Neural crest cell (in vitro differentiated cells): ENCODE measurements around the gene IGF2BP2. TPM values are rescaled to one million over a fixed set of nuclear protein-coding genes. Genes with fewer than 3 reads are reported as not detected.
"Not testable (repeated sequence)": the region's sequence is repeated elsewhere in the genome, so short reads cannot be mapped to it uniquely, and the experiment has no call there.

Source experiments
- DNase-seq: peaks from one replicate; pipeline ENCODE4 v3.0.0; 2021; ENCODE audit warnings: low read depth, mixed read lengths, low spot score
- H3K27ac Mint-ChIP-seq: one replicate; pipeline ENCODE4 v1.8.0; 2021; ENCODE audit warnings: mild to moderate bottlenecking, mixed read lengths; ENCODE audit not compliant: unreplicated experiment
- H3K27me3 Mint-ChIP-seq: 2 replicates; pipeline ENCODE4 v1.8.0; 2021; ENCODE audit warnings: low read depth, mild to moderate bottlenecking, mixed read lengths
- H3K36me3 Mint-ChIP-seq: 2 replicates; pipeline ENCODE4 v1.8.0; 2021; ENCODE audit warnings: low read depth, mild to moderate bottlenecking, mixed read lengths
- H3K4me1 Mint-ChIP-seq: 2 replicates; pipeline ENCODE4 v1.8.0; 2021; ENCODE audit warnings: mixed read lengths
- H3K4me3 Mint-ChIP-seq: one replicate; pipeline ENCODE4 v1.8.0; 2021; ENCODE audit warnings: mild to moderate bottlenecking, mixed read lengths
- H3K9me3 Mint-ChIP-seq: 2 replicates; pipeline ENCODE4 v1.8.0; 2021; ENCODE audit warnings: mixed read lengths
- total RNA-seq: library from RNA; stranded (reverse); gene quantifications from 2 replicates; pipeline ENCODE4 v1.2.1, GENCODE V29; 2021
- TF ChIP-seq, protein P1 (sequence below): fragments of 200-600 bp; sonication (generic); conservative IDR thresholded peaks from 2 replicates; pipeline ENCODE4 v1.5.0; 2021; ENCODE audit warnings: antibody characterized with exemption, mild to moderate bottlenecking

Gene IGF2BP2
- total RNA-seq, 1 donor from 2014 or later, result 141 TPM

DNA sequence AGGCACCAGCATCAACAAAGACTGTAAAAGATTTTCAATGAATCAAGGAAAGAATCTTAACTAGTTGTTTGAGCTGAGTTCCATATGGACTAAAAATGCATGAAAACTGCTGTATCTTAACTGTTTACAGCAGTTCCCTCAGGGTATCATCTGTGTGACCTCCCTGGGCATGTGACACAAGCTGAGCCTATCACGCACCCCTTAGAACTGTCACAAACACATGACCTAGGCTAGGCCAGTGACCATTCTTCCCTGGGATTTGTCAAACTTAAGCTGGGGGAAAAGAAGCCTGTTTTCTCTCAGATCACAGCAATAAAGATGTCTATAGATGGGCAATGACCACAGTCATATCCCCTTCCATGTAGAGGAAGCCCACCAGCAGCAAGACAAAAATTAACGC, 35.7 kb downstream of the IGF2BP2 start:
- Mint-ChIP-seq H3K4me1 (peaks cover 49% of the 10 kb centered on the region), H3K27ac (no peak overlapping the region), H3K36me3 (peaks cover 3% of the 10 kb centered on the region)

GRCh38 chr3:185788292-185788691, 36.5 kb downstream of the IGF2BP2 start:
- TF ChIP-seq, protein P1, sequence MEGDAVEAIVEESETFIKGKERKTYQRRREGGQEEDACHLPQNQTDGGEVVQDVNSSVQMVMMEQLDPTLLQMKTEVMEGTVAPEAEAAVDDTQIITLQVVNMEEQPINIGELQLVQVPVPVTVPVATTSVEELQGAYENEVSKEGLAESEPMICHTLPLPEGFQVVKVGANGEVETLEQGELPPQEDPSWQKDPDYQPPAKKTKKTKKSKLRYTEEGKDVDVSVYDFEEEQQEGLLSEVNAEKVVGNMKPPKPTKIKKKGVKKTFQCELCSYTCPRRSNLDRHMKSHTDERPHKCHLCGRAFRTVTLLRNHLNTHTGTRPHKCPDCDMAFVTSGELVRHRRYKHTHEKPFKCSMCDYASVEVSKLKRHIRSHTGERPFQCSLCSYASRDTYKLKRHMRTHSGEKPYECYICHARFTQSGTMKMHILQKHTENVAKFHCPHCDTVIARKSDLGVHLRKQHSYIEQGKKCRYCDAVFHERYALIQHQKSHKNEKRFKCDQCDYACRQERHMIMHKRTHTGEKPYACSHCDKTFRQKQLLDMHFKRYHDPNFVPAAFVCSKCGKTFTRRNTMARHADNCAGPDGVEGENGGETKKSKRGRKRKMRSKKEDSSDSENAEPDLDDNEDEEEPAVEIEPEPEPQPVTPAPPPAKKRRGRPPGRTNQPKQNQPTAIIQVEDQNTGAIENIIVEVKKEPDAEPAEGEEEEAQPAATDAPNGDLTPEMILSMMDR, result no peak
- H3K4me3 Mint-ChIP-seq, result no peak overlapping the region
- H3K4me1 Mint-ChIP-seq, result peaks cover 43% of the 10 kb centered on the region
- H3K36me3 Mint-ChIP-seq, result peaks cover 3% of the 10 kb centered on the region
- no peaks in the 10 kb centered on the region for H3K9me3 Mint-ChIP-seq
- no peak for DNase-seq
- H3K27me3 Mint-ChIP-seq, result no peaks in the 10 kb centered on the region
- no peak overlapping the region for H3K27ac Mint-ChIP-seq

More for the DNA sequence above, 35.7 kb downstream of the IGF2BP2 start:
- Mint-ChIP-seq H3K4me3 (no peak overlapping the region), H3K9me3 (no peaks in the 10 kb centered on the region), H3K27me3 (no peaks in the 10 kb centered on the region)
- TF ChIP-seq, protein P1, result no peak
- DNase-seq, result no peak

DNA sequence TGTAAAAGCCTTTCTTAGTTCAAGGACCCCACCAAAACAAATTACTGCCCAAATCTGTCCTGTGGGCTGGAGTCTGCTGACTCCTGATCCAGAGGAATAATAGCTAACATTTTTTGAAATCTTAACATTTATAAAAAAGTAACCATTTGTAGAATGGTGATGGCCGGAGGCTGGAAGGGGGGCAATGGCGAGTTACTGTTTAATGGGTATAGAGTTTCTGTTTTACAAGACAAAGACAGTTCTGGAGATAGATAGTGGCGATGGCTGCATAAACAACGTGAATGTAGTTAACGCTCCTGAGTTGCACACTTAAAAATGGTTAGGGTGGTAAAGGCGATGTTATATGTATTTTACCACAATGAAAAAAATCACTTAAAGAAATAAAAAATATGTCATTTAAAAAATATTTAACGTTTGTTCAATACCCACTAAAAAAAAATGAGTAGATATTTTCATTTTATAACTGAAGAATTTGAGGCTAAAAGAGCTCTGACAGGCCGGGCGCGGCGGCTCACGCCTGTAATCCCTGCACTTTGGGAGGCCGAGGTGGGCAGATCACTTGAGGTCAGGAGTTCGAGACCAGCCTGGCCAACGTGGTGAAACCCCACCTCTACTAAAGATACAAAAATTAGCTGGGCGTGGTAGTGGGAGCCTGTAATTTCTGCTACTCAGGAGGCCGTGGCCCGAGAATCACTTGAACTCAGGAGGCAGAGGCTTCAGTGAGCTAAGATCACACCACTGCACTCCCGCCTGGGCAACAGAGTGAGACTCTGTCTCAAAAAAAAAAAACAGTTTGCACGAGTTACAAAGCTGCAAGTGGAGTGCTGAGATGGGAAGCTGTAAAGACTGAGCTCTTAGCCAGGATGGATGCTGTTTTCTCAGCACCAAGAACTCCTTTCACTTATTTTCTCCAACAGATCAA, 37.6 kb downstream of the IGF2BP2 start:
- Mint-ChIP-seq H3K9me3 (no peaks in the 10 kb centered on the region), H3K4me1 (peaks cover 46% of the 10 kb centered on the region), H3K27ac (no peak overlapping the region), H3K27me3 (no peaks in the 10 kb centered on the region), H3K4me3 (no peak overlapping the region), H3K36me3 (peaks cover 3% of the 10 kb centered on the region)
- TF ChIP-seq, protein P1, result no peak
- no peak for DNase-seq

DNA sequence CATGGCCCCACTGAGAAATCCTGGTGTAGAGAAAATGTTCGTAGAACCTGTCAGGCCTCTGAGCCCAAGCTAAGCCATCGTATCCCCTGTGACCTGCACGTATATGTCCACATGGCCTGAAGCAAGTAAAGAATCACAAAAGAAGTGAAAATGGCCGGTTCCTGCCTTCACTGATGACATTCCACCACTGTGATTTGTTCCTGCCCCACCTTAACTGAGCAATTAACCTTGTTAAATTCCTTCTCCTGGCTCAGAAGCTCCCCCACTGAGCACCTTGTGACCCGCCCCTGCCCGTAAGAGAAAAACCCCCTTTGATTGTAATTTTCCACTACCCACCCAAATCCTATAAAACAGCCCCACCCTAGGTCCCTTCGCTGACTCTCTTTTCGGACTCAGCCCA, 38.6 kb downstream of the IGF2BP2 start:
- not testable (repeated sequence) for H3K27me3 Mint-ChIP-seq, H3K4me3 Mint-ChIP-seq, H3K36me3 Mint-ChIP-seq, DNase-seq, H3K9me3 Mint-ChIP-seq
- peak overlapping the region; percentile 48 for H3K27ac Mint-ChIP-seq
- peaks cover 49% of the 10 kb centered on the region for H3K4me1 Mint-ChIP-seq

GRCh38 chr3:185784317-185784716, 40.5 kb downstream of the IGF2BP2 start:
- H3K4me3 Mint-ChIP-seq, result no peak overlapping the region
- TF ChIP-seq, protein P1, result no peak
- H3K27ac Mint-ChIP-seq, result no peak overlapping the region
- H3K36me3 Mint-ChIP-seq, result peaks cover 3% of the 10 kb centered on the region
- peaks cover 50% of the 10 kb centered on the region for H3K4me1 Mint-ChIP-seq
- no peak for DNase-seq
- H3K9me3 Mint-ChIP-seq, result no peaks in the 10 kb centered on the region
- H3K27me3 Mint-ChIP-seq, result no peaks in the 10 kb centered on the region

DNA sequence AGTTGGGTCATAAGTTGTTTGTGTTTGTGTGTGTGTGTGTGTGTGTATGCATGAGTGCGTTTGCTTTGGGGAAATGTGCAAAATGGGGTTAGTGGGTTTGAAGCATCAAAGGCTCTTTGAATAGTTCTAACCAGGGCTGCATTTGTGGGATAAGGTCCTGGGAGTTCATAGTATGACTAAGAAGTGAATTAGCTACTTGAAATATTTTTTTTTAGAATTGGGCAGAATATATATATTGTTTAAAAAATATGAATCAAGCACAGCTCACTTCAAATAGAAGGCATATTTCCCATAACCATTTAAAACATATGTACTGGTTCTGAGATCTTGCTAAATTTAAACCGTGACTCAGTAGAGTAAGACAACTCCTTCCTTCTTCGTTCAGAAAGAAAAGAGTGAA, 43.1 kb downstream of the IGF2BP2 start:
- Mint-ChIP-seq H3K4me1 (peaks cover 51% of the 10 kb centered on the region), H3K36me3 (peaks cover 3% of the 10 kb centered on the region), H3K9me3 (no peaks in the 10 kb centered on the region), H3K27ac (no peak overlapping the region), H3K4me3 (no peak overlapping the region), H3K27me3 (no peaks in the 10 kb centered on the region)
- DNase-seq, result no peak
- TF ChIP-seq, protein P1, result no peak
